Measurements from ENCODE around the gene LONRF3.

GRCh38 chrX:119042040-119042439 lies 67.6 kb downstream of the LONRF3 start:
- TF ChIP-seq POLR2A (IDR thresholded peaks at IDR 0.05; ENCODE audit: low read depth, low read length) (no peak), TAF1 (IDR thresholded peaks at IDR 0.05; ENCODE audit: low read depth, low read length) (no peak), POLR2AphosphoS5 (IDR thresholded peaks at IDR 0.05; ENCODE audit: low read depth, low read length) (no peak), SPI1 (IDR thresholded peaks at IDR 0.05; ENCODE audit: low read depth, low read length) (no peak), PAX5 (IDR thresholded peaks at IDR 0.05; ENCODE audit: insufficient read depth, low read length, severe bottlenecking) (no peak), POU2F2 (IDR thresholded peaks at IDR 0.05; ENCODE audit: low read depth, low read length) (no peak)

Data from GM12891 (cell line).